ENCODE results near the gene STEAP1B. TPM values are rescaled to one million over a fixed set of nuclear protein-coding genes. Genes with fewer than 3 reads are reported as not detected.
"Not testable (repeated sequence)": the region's sequence is repeated elsewhere in the genome, so short reads cannot be mapped to it uniquely, and the experiment has no call there.

STEAP1B gene
- total RNA-seq (2014; rRNA removed; shearing (Covaris generic)): 0.23 TPM in 1 of 2 replicates, not detected in the other

- not testable (repeated sequence) for H3K27me3 ChIP-seq; H3K27ac ChIP-seq; H3K4me1 ChIP-seq; H3K36me3 ChIP-seq; H3K9me3 ChIP-seq (replicated peaks); DNase-seq; H3K4me3 ChIP-seq
Measured at GRCh38 chr7:22499888-22500689, at the start of gene STEAP1B. Gene STEAP1B, minus strand, starts transcription at chr7:22500188. Its CDS starts 5,333 bp downstream, at chr7:22494855.

DNA sequence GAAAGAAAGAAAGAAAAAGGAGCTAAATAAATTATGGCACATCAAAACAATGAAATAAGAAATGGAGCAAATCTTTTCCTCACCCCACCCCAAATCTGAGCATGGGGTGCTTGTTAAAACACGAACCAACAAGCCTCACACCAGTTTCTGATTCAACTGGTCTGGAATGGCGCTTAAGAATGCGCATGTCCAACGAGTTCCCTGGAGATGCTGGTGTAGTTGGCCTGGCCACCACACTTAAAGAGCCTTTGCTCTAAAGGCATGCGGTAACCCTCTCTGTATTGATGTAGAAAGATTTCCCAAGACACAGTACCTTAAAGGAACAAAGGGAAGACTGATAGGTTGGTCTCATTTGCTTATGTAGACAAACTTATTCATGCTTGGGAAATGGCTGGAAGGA lies 49.1 kb upstream of the STEAP1B start:
- no peak for DNase-seq
- H3K4me3 ChIP-seq: no peak overlapping the region
- H3K9me3 ChIP-seq (replicated peaks): no peaks in the 10 kb centered on the region
- H3K36me3 ChIP-seq: no peaks in the 10 kb centered on the region
- no peaks in the 10 kb centered on the region for H3K4me1 ChIP-seq
- no peak overlapping the region for H3K27ac ChIP-seq
- peaks cover 6% of the 10 kb centered on the region; the same call in 1 of the 2 replicates for H3K27me3 ChIP-seq

DNA sequence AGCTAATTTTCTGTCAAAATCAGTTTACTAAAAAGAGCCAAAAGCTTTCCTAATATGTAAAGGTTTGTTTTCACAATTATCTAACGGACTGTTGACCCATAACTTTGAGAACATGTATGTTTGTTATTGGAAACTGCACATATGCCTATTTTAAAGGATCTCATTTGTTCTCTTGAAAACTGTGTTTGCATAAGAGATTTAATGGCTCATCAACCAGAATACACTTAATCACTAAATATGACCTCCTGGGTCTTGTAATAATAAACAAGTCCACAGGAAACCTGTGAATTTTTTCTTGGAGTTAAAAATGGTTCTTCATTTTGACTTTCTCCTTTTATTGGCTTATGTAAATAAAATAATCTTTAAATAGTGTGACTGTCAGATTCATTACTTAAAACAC lies 48.3 kb upstream of the STEAP1B start:
- Histone ChIP-seq H3K4me3 (no peak overlapping the region), H3K4me1 (no peaks in the 10 kb centered on the region), H3K36me3 (no peaks in the 10 kb centered on the region), H3K27me3 (peaks cover 8% of the 10 kb centered on the region; the same call in 1 of the 2 replicates), H3K27ac (no peak overlapping the region), H3K9me3 (replicated peaks) (no peaks in the 10 kb centered on the region)
- no peak for DNase-seq

GRCh38 chr7:22546769-22547168 lies 46.8 kb upstream of the STEAP1B start:
- H3K27me3 ChIP-seq: peaks cover 11% of the 10 kb centered on the region; the same call in 1 of the 2 replicates
- no peak overlapping the region for H3K4me3 ChIP-seq
- H3K9me3 ChIP-seq (replicated peaks): no peaks in the 10 kb centered on the region
- H3K36me3 ChIP-seq: no peaks in the 10 kb centered on the region
- DNase-seq: no peak
- no peak overlapping the region for H3K27ac ChIP-seq
- H3K4me1 ChIP-seq: no peaks in the 10 kb centered on the region

GRCh38 chr7:22545529-22545928 lies 45.5 kb upstream of the STEAP1B start:
- DNase-seq: no peak
- Histone ChIP-seq H3K36me3 (no peaks in the 10 kb centered on the region), H3K9me3 (replicated peaks) (no peaks in the 10 kb centered on the region)

GRCh38 chr7:22544245-22544644 lies 44.3 kb upstream of the STEAP1B start:
- no peaks in the 10 kb centered on the region for H3K4me1 ChIP-seq
- no peak overlapping the region for H3K4me3 ChIP-seq
- no peaks in the 10 kb centered on the region for H3K9me3 ChIP-seq (replicated peaks)
- peaks cover 11% of the 10 kb centered on the region; the same call in 1 of the 2 replicates for H3K27me3 ChIP-seq
- no peak for DNase-seq
- H3K36me3 ChIP-seq: no peaks in the 10 kb centered on the region
- H3K27ac ChIP-seq: no peak overlapping the region

More at GRCh38 chr7:22545529-22545928, 45.5 kb upstream of the STEAP1B start:
- no peak overlapping the region for H3K27ac ChIP-seq
- peaks cover 11% of the 10 kb centered on the region; the same call in 1 of the 2 replicates for H3K27me3 ChIP-seq
- H3K4me3 ChIP-seq: no peak overlapping the region
- no peaks in the 10 kb centered on the region for H3K4me1 ChIP-seq

DNA sequence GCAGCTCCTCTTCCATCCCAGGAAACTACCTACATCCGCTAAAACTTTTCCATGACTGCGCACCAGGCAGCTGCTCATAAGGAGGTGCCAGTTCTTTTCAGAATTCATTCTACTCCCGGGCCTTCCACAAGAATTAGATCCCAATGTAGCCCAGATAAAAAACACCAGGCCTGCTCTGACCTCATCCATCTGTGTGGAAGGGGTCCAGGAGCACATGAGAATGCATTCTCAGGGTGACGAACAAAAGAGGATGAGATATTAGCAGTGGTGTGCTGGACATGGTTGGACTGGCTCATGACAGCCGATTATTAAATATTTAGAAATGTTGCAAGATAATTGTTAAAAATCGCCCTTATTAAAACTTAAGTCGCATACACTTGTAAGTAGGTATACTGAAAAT lies 43.2 kb upstream of the STEAP1B start:
- Histone ChIP-seq H3K27me3 (peaks cover 11% of the 10 kb centered on the region; the same call in 1 of the 2 replicates), H3K27ac (no peak overlapping the region), H3K4me3 (no peak overlapping the region), H3K4me1 (no peaks in the 10 kb centered on the region), H3K36me3 (no peaks in the 10 kb centered on the region), H3K9me3 (replicated peaks) (no peaks in the 10 kb centered on the region)
- DNase-seq: no peak

DNA sequence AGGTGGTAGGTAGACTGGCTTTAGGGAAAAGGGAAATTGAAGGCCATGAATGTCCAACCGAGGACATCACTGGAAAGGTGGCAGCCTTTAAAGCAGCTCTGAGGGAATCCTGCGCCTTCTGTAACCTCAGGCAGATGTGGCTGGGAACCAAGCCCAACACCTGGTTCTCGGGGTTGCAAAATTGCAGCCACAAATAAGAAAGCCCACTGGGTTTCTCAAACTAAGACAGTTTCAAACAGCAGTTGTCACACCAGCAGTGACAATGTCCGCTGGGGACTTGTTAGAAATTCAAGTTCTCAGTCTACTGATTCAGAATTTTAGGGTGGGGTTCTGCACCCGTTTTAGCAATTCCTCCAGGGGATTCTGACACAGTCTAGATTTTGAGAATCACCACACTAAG lies 42.7 kb upstream of the STEAP1B start:
- DNase-seq: no peak
- no peak overlapping the region for H3K4me3 ChIP-seq
- no peaks in the 10 kb centered on the region for H3K4me1 ChIP-seq
- H3K9me3 ChIP-seq (replicated peaks): no peaks in the 10 kb centered on the region
- H3K27ac ChIP-seq: no peak overlapping the region
- peaks cover 11% of the 10 kb centered on the region; the same call in 1 of the 2 replicates for H3K27me3 ChIP-seq
- no peaks in the 10 kb centered on the region for H3K36me3 ChIP-seq

DNA sequence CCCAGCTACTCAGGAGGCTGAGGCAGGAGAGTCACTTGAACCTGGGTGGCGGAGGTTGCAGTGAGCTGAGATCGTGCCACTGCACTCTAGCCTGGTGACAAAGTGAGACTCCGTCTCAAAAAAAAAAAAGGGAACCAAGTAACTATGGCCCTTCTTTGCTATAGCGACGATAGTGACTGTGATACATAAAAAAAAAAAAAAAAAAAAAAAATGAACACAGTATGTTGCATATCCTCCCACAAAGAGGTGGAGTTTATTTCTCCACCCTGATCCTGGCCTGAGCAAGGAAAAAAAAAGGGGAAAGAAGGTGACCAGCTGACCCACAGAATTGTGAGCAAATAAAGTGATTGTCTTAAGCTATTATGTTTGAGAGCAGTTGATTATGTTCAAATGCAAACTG lies 42.3 kb upstream of the STEAP1B start:
- Histone ChIP-seq H3K27me3 (peaks cover 11% of the 10 kb centered on the region; the same call in 1 of the 2 replicates), H3K4me1 (no peaks in the 10 kb centered on the region), H3K27ac (no peak overlapping the region), H3K9me3 (replicated peaks) (no peaks in the 10 kb centered on the region), H3K4me3 (no peak overlapping the region), H3K36me3 (no peaks in the 10 kb centered on the region)
- DNase-seq: no peak

DNA sequence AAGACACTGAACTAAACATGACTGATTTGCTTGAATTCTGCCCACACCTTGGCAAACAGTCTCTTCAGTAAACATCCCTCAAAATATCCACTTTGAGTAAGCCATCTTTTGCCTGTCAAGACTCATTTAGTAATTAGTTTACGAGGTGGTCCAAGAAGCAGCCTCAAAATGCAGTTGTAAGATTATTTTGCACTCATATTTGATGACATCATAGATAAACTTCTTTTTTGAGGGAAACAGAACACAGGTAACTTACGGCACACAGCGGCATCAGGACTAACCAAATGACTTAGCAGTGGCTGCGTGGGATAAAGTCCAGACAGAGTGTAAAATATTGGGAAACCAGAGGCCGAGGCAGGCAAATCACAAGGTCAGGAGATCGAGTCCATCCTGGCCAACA lies 41.8 kb upstream of the STEAP1B start:
- DNase-seq: no peak
- Histone ChIP-seq H3K27me3 (peaks cover 11% of the 10 kb centered on the region; the same call in 1 of the 2 replicates), H3K36me3 (no peaks in the 10 kb centered on the region), H3K27ac (no peak overlapping the region), H3K9me3 (replicated peaks) (no peaks in the 10 kb centered on the region), H3K4me3 (no peak overlapping the region), H3K4me1 (no peaks in the 10 kb centered on the region)

- not testable (repeated sequence) for DNase-seq; H3K4me1 ChIP-seq; H3K9me3 ChIP-seq (replicated peaks); H3K27me3 ChIP-seq; H3K36me3 ChIP-seq; H3K27ac ChIP-seq; H3K4me3 ChIP-seq
Measured at GRCh38 chr7:22528537-22528936, 28.5 kb upstream of the STEAP1B start.

DNA sequence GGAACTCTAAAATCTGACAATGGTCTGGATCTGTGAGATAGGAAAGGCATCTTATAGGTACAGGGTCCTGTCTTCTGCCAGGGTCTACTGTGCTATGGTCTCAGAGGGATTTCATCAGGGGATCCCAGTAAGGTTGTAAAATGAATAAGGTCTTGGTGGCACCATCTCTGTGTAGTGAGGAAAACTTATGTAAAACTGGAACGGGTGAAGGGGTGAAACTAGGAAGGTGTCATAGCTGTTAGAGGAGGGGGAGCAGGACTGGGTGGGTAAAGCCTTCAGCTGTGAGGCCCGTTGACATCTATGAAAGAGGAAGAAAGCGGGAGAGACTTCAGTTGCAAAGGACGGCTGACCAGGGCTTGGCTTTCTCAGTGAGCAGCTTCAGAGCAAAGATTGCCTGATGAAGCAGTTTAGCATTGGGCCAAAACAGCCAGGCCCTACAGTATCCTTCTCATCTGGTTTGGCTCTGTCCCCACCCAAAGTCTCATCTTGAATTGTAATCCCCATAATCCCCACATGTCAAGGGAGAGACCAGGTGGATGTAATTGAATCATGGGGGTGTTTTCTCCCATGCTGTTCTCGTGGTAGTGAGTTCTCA lies 24.5 kb upstream of the STEAP1B start:
- not testable (repeated sequence) for H3K27me3 ChIP-seq; H3K4me1 ChIP-seq; H3K9me3 ChIP-seq (replicated peaks); DNase-seq; H3K36me3 ChIP-seq; H3K27ac ChIP-seq; H3K4me3 ChIP-seq

DNA sequence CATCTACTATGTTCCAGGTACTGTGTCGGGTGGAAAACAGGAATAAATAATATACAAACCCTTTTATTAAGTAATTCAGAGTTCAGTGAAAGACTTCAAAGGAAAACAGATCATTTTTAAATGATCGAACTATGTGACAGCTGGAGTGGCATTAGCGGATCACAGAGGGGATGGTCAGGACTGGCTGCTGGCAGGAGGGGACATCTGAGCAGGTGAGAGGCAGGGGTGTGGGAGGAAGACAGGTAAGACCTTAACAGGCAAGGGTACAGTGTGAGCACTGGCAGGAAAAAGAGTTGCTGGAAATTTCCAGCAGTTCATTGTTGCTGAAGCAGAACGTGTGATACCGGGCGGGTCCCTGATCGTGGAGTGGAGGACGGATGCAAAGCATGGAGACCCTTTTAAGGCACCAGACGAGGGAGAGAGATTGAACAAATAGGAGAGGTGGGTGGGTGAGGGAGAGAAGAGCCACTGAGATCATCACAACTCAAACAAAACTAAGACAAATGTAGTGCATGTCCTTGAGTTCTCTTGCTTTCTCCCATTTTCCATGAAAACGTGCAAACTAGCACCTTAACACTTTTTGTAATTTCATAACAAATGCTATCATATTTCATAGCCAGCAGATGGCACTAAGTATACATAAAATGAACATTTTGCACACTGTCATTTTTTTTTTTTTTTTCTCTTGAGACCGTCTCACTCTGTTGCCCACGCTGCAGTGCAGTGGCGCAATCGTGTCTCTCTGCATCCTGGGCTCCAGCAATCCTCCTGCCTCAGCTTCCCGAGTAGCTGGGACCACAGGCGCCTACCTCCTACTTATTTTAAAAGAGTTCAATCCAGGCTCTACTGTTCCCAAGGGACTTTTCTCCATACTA lies 23.7 kb upstream of the STEAP1B start:
- H3K36me3 ChIP-seq; H3K27me3 ChIP-seq; H3K4me3 ChIP-seq; H3K9me3 ChIP-seq (replicated peaks); H3K4me1 ChIP-seq; H3K27ac ChIP-seq: not testable (repeated sequence)
- peak in 1 of 2 experiments; percentile 37 for DNase-seq

GRCh38 chr7:22519560-22519959 lies 19.6 kb upstream of the STEAP1B start:
- not testable (repeated sequence) for H3K27me3 ChIP-seq; H3K4me1 ChIP-seq; H3K9me3 ChIP-seq (replicated peaks); H3K4me3 ChIP-seq; H3K27ac ChIP-seq; H3K36me3 ChIP-seq; DNase-seq

GRCh38 chr7:22516950-22517349 lies 17.0 kb upstream of the STEAP1B start:
- not testable (repeated sequence) for H3K36me3 ChIP-seq; H3K9me3 ChIP-seq (replicated peaks); H3K27me3 ChIP-seq; H3K4me3 ChIP-seq; H3K27ac ChIP-seq; DNase-seq; H3K4me1 ChIP-seq
